ENCODE data around the gene TPCN1.

Gene TPCN1

DNA sequence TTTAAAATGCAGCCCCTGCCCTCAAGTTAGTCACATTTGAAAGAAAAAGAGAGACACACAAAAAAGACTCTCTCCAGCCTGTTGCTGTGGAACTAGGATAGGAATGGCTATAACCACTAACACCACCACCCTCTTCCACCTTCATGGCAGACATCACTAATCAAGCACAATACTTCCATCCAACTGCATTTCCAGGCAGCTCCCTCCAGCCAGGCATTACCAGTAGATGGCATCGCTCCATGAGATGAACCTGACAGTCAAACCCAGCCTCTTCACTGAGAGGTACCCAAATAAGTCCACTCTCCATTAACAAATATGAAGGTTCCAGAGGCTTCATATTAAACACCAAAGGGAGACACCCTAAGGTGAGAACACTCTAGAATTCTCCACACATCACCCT, 89.2 kb downstream of the TPCN1 start:
- H3K4me1 ChIP-seq (ENCODE audit: control insufficient read depth in 5 of 5, insufficient read depth in 5 of 5, low read length in 5 of 5), result peaks cover 0 to 11% (median 5%) of the 10 kb centered on the region in 5 donors
- no peaks in the 10 kb centered on the region for H3K27me3 ChIP-seq (ENCODE audit: control insufficient read depth in 5 of 5, insufficient read depth in 4 of 5, low read length in 5 of 5)
- H3K27ac ChIP-seq (ENCODE audit: low read depth, low read length), result no peak overlapping the region
- H3K36me3 ChIP-seq (ENCODE audit: control insufficient read depth in 5 of 5, insufficient read depth in 5 of 5, low read length in 5 of 5), result peaks cover 0 to 88% (median 63%) of the 10 kb centered on the region in 5 donors
- H3K4me3 ChIP-seq (ENCODE audit: low read depth in 1 of 5, low read length in 5 of 5), result no peak overlapping the region
- no peaks in the 10 kb centered on the region for H3K9me3 ChIP-seq (ENCODE audit: control insufficient read depth in 5 of 5, low read length in 5 of 5)
- H3K9ac ChIP-seq (ENCODE audit: low read length in 5 of 5), result no peak overlapping the region

DNA sequence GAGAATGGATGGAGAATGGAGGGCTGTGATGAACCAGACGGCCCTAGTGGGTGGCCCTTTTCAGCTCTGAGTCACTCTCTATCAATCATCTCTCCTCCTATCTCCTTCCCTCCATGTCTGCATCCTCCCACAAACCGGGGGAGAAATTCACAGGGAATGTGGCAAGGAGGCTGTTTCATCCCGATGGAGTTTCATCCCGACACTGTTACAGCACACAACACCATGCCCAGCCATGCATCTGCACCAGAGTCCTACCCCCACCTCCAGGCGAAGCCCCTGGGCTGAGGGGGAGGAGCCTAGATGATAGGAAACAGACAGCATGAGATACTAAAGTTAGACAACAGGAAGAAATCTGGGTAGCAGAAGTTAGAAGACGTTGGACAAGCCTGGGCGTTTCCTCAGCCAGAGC, 92.9 kb downstream of the TPCN1 start:
- H3K27me3 ChIP-seq (ENCODE audit: control insufficient read depth in 5 of 5, insufficient read depth in 4 of 5, low read length in 5 of 5), result no peaks in the 10 kb centered on the region
- H3K4me1 ChIP-seq (ENCODE audit: control insufficient read depth in 5 of 5, insufficient read depth in 5 of 5, low read length in 5 of 5), result peaks cover 0 to 13% (median 5%) of the 10 kb centered on the region in 5 donors
- H3K9me3 ChIP-seq (ENCODE audit: control insufficient read depth in 5 of 5, low read length in 5 of 5), result no peaks in the 10 kb centered on the region
- no peak overlapping the region for H3K9ac ChIP-seq (ENCODE audit: low read length in 5 of 5)
- no peak overlapping the region for H3K27ac ChIP-seq (ENCODE audit: low read depth, low read length)
- H3K4me3 ChIP-seq (ENCODE audit: low read depth in 1 of 5, low read length in 5 of 5), result no peak overlapping the region
- peaks cover 9 to 96% (median 78%) of the 10 kb centered on the region in 5 donors for H3K36me3 ChIP-seq (ENCODE audit: control insufficient read depth in 5 of 5, insufficient read depth in 5 of 5, low read length in 5 of 5)

DNA sequence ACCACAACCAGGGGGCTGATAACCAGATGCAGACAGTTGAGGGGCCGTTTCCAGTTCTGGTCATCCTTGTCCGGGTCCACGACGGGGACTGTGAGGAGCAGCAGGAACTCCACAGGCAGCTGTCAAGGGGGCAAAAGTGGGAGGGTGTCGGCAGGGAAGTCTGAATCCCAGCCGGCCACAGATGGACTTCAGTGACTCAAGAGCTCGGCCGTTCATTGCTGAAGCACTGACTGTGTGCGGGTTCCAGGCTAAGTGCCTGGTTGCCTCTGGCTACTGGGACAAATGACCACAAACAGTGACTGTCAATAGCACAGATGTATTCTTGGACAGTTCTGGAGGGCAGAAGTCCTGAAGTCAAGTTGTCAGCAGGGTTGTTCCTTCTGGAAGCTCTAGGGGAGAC, 94.1 kb downstream of the TPCN1 start:
- Histone ChIP-seq H3K4me3 (ENCODE audit: low read depth in 1 of 5, low read length in 5 of 5) (no peak overlapping the region), H3K27me3 (ENCODE audit: control insufficient read depth in 5 of 5, insufficient read depth in 4 of 5, low read length in 5 of 5) (no peaks in the 10 kb centered on the region), H3K9ac (ENCODE audit: low read length in 5 of 5) (no peak overlapping the region), H3K36me3 (ENCODE audit: control insufficient read depth in 5 of 5, insufficient read depth in 5 of 5, low read length in 5 of 5) (peaks cover 9 to 96% (median 78%) of the 10 kb centered on the region in 5 donors), H3K4me1 (ENCODE audit: control insufficient read depth in 5 of 5, insufficient read depth in 5 of 5, low read length in 5 of 5) (peaks cover 0 to 13% (median 5%) of the 10 kb centered on the region in 5 donors), H3K27ac (ENCODE audit: low read depth, low read length) (no peak overlapping the region), H3K9me3 (ENCODE audit: control insufficient read depth in 5 of 5, low read length in 5 of 5) (no peaks in the 10 kb centered on the region)

DNA sequence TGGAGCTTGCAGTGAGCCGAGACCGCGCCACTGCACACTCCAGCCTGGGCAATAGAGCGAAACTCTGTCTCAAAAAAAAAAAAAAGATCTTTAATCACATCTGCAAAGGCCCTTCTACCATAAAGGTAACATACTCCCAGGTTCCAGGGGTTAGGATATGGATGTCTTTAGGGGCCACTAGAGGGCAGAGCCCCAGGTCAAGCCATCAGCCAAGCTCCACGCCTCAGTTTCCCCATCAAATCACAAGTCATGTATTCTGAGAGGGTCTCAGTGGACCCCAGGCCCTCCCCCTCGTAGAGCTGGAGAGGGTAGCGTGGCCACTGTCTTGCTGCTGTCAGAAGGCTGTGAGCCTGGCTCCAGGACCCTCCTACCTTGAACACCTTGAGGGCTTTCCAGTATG, 94.9 kb downstream of the TPCN1 start:
- Histone ChIP-seq H3K27me3 (ENCODE audit: control insufficient read depth in 5 of 5, insufficient read depth in 4 of 5, low read length in 5 of 5) (no peaks in the 10 kb centered on the region), H3K27ac (ENCODE audit: low read depth, low read length) (no peak overlapping the region), H3K4me1 (ENCODE audit: control insufficient read depth in 5 of 5, insufficient read depth in 5 of 5, low read length in 5 of 5) (peaks cover 0 to 13% (median 5%) of the 10 kb centered on the region in 5 donors), H3K9me3 (ENCODE audit: control insufficient read depth in 5 of 5, low read length in 5 of 5) (peaks cover 0 to 2% (median 0%) of the 10 kb centered on the region in 5 donors), H3K4me3 (ENCODE audit: low read depth in 1 of 5, low read length in 5 of 5) (no peak overlapping the region), H3K36me3 (ENCODE audit: control insufficient read depth in 5 of 5, insufficient read depth in 5 of 5, low read length in 5 of 5) (peaks cover 9 to 97% (median 81%) of the 10 kb centered on the region in 5 donors), H3K9ac (ENCODE audit: low read length in 5 of 5) (no peak overlapping the region)

DNA sequence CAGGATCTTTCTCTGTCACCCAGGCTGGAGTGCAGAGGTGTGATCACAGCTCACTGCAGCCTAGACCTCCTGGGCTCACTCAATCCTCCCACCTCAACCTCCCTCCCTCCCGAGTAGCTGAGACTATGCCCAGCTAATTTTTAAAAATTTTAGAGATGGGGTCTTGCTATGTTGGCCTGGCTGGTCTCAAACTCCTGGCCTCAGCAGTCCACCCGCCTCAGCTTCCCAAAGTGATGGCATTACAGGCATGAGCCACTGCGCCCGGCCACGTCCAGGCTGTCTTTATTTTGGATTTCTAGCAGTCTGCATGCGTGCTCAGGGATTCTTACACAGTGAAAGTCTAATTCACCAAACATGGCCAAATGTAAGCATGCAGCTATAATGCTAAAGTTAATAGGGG, 95.9 kb downstream of the TPCN1 start:
- Histone ChIP-seq H3K9me3 (ENCODE audit: control insufficient read depth in 5 of 5, low read length in 5 of 5) (peaks cover 0 to 8% (median 0%) of the 10 kb centered on the region in 5 donors), H3K4me1 (ENCODE audit: control insufficient read depth in 5 of 5, insufficient read depth in 5 of 5, low read length in 5 of 5) (peaks cover 0 to 13% (median 5%) of the 10 kb centered on the region in 5 donors), H3K4me3 (ENCODE audit: low read depth in 1 of 5, low read length in 5 of 5) (no peak overlapping the region), H3K9ac (ENCODE audit: low read length in 5 of 5) (no peak overlapping the region), H3K36me3 (ENCODE audit: control insufficient read depth in 5 of 5, insufficient read depth in 5 of 5, low read length in 5 of 5) (peaks cover 9 to 89% (median 78%) of the 10 kb centered on the region in 5 donors), H3K27ac (ENCODE audit: low read depth, low read length) (no peak overlapping the region), H3K27me3 (ENCODE audit: control insufficient read depth in 5 of 5, insufficient read depth in 4 of 5, low read length in 5 of 5) (no peaks in the 10 kb centered on the region)

DNA sequence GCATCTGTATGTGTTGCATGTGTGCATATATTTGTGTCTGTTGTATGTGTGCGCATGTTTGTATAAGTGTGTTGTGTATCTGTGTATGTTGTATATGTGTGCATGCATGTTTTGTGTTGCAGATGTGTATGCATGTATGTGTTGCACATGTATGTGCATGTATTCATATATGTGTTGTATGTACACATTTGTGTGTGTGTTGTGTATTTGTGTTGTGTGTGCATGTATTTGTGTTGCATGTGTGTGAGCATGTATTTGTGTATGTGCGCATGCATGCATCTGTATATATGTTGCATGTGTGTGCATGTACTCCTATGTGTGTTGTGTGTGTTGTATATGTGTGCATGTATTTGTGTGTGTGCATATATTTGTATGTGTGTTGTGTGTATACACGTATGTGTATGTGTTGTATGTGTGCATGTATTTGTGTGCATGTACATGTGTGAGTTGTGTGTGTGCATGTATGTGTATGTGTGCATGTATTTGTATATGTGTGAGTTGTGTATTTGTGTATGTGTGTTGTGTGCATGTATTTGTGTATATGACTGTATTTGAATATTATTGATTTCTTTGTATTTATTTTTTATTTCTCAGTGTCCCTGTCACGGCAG, 96.9 kb downstream of the TPCN1 start:
- Histone ChIP-seq H3K27ac (ENCODE audit: low read depth, low read length) (no peak overlapping the region), H3K9me3 (ENCODE audit: control insufficient read depth in 5 of 5, low read length in 5 of 5) (peaks cover 0 to 8% (median 0%) of the 10 kb centered on the region in 5 donors), H3K36me3 (ENCODE audit: control insufficient read depth in 5 of 5, insufficient read depth in 5 of 5, low read length in 5 of 5) (peaks cover 9 to 88% (median 73%) of the 10 kb centered on the region in 5 donors), H3K9ac (ENCODE audit: low read length in 5 of 5) (no peak overlapping the region), H3K4me1 (ENCODE audit: control insufficient read depth in 5 of 5, insufficient read depth in 5 of 5, low read length in 5 of 5) (peaks cover 0 to 13% (median 5%) of the 10 kb centered on the region in 5 donors), H3K4me3 (ENCODE audit: low read depth in 1 of 5, low read length in 5 of 5) (no peak overlapping the region), H3K27me3 (ENCODE audit: control insufficient read depth in 5 of 5, insufficient read depth in 4 of 5, low read length in 5 of 5) (no peaks in the 10 kb centered on the region)

DNA sequence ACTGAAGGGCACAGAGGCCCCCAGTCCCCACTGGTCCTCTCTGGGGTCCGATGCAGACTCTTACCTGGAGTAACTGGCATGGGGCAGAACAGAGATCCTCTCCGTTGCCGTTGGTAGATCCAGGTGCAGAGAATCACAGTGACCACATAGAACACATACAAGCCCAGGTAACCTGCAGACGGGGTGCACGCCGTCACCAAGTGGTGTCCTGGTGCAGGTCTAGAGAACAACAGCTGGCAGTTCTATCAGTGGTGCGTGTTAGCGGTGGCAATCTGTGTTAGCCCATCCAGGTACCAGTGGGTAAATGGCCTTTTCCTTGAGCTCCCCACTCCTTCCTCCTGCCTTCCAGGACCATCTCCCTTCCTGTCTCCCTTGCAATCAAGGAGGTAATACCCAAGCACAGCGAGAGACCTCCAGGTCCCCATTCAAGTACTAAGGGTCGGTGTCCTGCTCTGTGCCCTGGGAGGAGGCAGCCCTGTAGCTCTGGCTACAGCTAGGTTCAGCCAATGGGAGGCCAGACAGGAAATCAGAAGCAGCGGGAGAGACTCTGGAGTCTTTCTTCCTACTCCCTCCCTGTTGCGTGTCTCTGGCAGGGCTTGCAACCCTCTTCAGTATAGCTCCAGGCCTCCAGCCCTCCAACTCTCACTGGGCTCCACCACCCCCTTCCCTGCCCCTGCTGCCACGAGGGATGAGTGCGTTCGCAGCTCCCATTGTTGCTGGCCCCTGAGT, 97.8 kb downstream of the TPCN1 start:
- H3K4me3 ChIP-seq (ENCODE audit: low read depth in 1 of 5, low read length in 5 of 5), result no peak overlapping the region
- no peak overlapping the region for H3K27ac ChIP-seq (ENCODE audit: low read depth, low read length)
- H3K36me3 ChIP-seq (ENCODE audit: control insufficient read depth in 5 of 5, insufficient read depth in 5 of 5, low read length in 5 of 5), result peaks cover 9 to 81% (median 69%) of the 10 kb centered on the region in 5 donors
- H3K9ac ChIP-seq (ENCODE audit: low read length in 5 of 5), result no peak overlapping the region
- H3K4me1 ChIP-seq (ENCODE audit: control insufficient read depth in 5 of 5, insufficient read depth in 5 of 5, low read length in 5 of 5), result peaks cover 0 to 13% (median 5%) of the 10 kb centered on the region in 5 donors
- H3K27me3 ChIP-seq (ENCODE audit: control insufficient read depth in 5 of 5, insufficient read depth in 4 of 5, low read length in 5 of 5), result no peaks in the 10 kb centered on the region
- peaks cover 0 to 8% (median 0%) of the 10 kb centered on the region in 5 donors for H3K9me3 ChIP-seq (ENCODE audit: control insufficient read depth in 5 of 5, low read length in 5 of 5)

DNA sequence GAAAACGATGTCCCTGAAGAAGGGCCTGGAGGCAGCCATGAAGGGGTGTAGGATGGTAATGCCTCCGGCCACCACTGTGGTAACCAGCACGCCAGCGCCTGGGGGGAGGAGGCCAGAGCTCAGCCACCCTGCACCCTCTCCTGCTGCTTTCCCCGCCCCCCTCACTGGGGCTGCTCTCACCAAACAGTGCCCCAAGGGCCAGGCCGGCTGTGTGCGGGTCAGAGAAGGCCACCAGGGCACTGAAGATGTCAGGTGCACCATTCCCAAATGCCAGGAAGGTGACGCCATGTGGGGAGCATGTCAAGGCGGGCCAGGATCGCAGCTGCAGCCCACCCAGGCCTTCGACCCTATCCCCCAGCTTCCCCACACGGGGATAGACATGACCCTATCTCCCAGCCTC, 99.1 kb downstream of the TPCN1 start:
- Histone ChIP-seq H3K36me3 (ENCODE audit: control insufficient read depth in 5 of 5, insufficient read depth in 5 of 5, low read length in 5 of 5) (peaks cover 9 to 68% (median 57%) of the 10 kb centered on the region in 5 donors), H3K9me3 (ENCODE audit: control insufficient read depth in 5 of 5, low read length in 5 of 5) (peaks cover 0 to 8% (median 0%) of the 10 kb centered on the region in 5 donors), H3K4me1 (ENCODE audit: control insufficient read depth in 5 of 5, insufficient read depth in 5 of 5, low read length in 5 of 5) (peaks cover 0 to 2% (median 0%) of the 10 kb centered on the region in 5 donors), H3K9ac (ENCODE audit: low read length in 5 of 5) (no peak overlapping the region), H3K4me3 (ENCODE audit: low read depth in 1 of 5, low read length in 5 of 5) (no peak overlapping the region), H3K27ac (ENCODE audit: low read depth, low read length) (no peak overlapping the region), H3K27me3 (ENCODE audit: control insufficient read depth in 5 of 5, insufficient read depth in 4 of 5, low read length in 5 of 5) (no peaks in the 10 kb centered on the region)

DNA sequence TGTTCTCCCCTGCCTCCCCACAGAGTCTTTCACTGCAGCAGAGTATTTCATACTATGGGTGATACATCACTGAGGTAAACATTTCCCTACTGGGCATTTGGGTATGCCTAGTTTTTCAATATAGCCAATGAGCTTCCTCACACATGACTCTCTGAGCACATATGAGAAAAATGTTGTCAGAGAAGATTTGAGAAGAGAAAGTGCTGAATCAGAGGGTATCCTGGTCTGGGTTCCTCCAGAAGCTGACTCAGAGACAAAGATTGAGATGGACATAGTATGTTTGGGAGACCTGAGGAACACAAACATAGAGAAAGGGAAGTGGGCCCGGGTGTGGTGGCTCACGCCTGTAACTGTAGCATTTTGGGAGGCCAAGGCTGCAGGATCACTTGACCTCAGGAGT, 101.1 kb downstream of the TPCN1 start:
- Histone ChIP-seq H3K36me3 (ENCODE audit: control insufficient read depth in 5 of 5, insufficient read depth in 5 of 5, low read length in 5 of 5) (peaks cover 9 to 50% (median 42%) of the 10 kb centered on the region in 5 donors), H3K27me3 (ENCODE audit: control insufficient read depth in 5 of 5, insufficient read depth in 4 of 5, low read length in 5 of 5) (no peaks in the 10 kb centered on the region), H3K4me3 (ENCODE audit: low read depth in 1 of 5, low read length in 5 of 5) (no peak overlapping the region), H3K4me1 (ENCODE audit: control insufficient read depth in 5 of 5, insufficient read depth in 5 of 5, low read length in 5 of 5) (peaks cover 3 to 18% (median 16%) of the 10 kb centered on the region in 5 donors), H3K9ac (ENCODE audit: low read length in 5 of 5) (no peak overlapping the region), H3K9me3 (ENCODE audit: control insufficient read depth in 5 of 5, low read length in 5 of 5) (peaks cover 0 to 8% (median 0%) of the 10 kb centered on the region in 5 donors), H3K27ac (ENCODE audit: low read depth, low read length) (no peak overlapping the region)

DNA sequence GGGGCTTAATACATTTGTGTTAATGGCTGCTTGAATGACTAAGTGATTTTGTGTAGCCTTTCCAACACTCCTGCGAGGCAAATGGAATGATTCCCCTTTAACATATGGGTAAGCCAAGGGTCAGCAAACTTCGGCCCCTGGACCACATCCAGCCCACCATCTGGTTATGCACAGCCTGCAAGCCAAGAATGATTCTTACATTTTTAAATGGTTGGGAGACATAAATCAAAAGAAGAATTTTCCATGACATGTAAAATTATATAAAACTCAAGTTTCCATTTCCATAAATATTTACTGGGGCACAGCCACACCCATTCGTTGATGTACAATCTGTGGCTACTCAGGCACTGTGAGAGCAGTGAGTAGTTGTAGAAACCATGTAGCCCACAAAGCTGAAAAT, 104.7 kb downstream of the TPCN1 start:
- Histone ChIP-seq H3K9ac (ENCODE audit: low read length in 5 of 5) (no peak overlapping the region), H3K4me3 (ENCODE audit: low read depth in 1 of 5, low read length in 5 of 5) (no peak overlapping the region), H3K9me3 (ENCODE audit: control insufficient read depth in 5 of 5, low read length in 5 of 5) (peaks cover 0 to 8% (median 0%) of the 10 kb centered on the region in 5 donors), H3K4me1 (ENCODE audit: control insufficient read depth in 5 of 5, insufficient read depth in 5 of 5, low read length in 5 of 5) (peaks cover 3 to 28% (median 22%) of the 10 kb centered on the region in 5 donors), H3K36me3 (ENCODE audit: control insufficient read depth in 5 of 5, insufficient read depth in 5 of 5, low read length in 5 of 5) (peaks cover 0 to 37% (median 18%) of the 10 kb centered on the region in 5 donors), H3K27ac (ENCODE audit: low read depth, low read length) (peak overlapping the region; percentile 72), H3K27me3 (ENCODE audit: control insufficient read depth in 5 of 5, insufficient read depth in 4 of 5, low read length in 5 of 5) (no peaks in the 10 kb centered on the region)
